Neural progenitor cell (in vitro differentiated cells): ENCODE data around the gene OR52E1. TPM values are rescaled to one million over a fixed set of nuclear protein-coding genes. Genes with fewer than 3 reads are reported as not detected.
"Not testable (repeated sequence)": the region's sequence is repeated elsewhere in the genome, so short reads cannot be mapped to it uniquely, and the experiment has no call there.

Source experiments
- DNase-seq: peaks from one replicate; pipeline ENCODE4 v3.0.0-alpha.2; 2016; ENCODE audit warnings: low spot score
- H2AFZ ChIP-seq: fragments of 200-600 bp; sonication (generic); replicated peaks from 2 replicates; pipeline ENCODE4 v1.6.1; 2016; ENCODE audit warnings: antibody characterized with exemption
- H3F3A ChIP-seq: fragments of 200-600 bp; sonication (generic); 2 replicates; pipeline ENCODE4 v1.6.1; 2016; ENCODE audit warnings: antibody characterized with exemption, low read depth
- H3K27ac ChIP-seq: fragments of 200-600 bp; sonication (generic); 2 replicates; pipeline ENCODE4 v1.5.1; 2016; ENCODE audit warnings: mild to moderate bottlenecking
- H3K27me3 ChIP-seq: fragments of 200-600 bp; sonication (generic); 2 replicates; pipeline ENCODE4 v1.6.1; 2016; ENCODE audit warnings: mild to moderate bottlenecking, moderate library complexity
- H3K36me3 ChIP-seq: fragments of 200-600 bp; sonication (generic); 2 replicates; pipeline ENCODE4 v1.5.1; 2016
- H3K4me1 ChIP-seq: fragments of 200-600 bp; sonication (generic); 2 replicates; pipeline ENCODE4 v1.6.1; 2016; ENCODE audit warnings: mixed run types
- H3K4me2 ChIP-seq: fragments of 200-600 bp; sonication (generic); 2 replicates; pipeline ENCODE4 v1.6.1; 2016
- H3K4me3 ChIP-seq: fragments of 200-600 bp; sonication (generic); 2 replicates; pipeline ENCODE4 v1.5.1; 2016
- H3K79me2 ChIP-seq: fragments of 200-600 bp; sonication (generic); 2 replicates; pipeline ENCODE4 v1.6.1; 2016; ENCODE audit warnings: low read depth
- H3K9ac ChIP-seq: fragments of 200-600 bp; sonication (generic); 2 replicates; pipeline ENCODE4 v1.6.1; 2016
- H3K9me3 ChIP-seq: fragments of 200-600 bp; sonication (generic); 2 replicates; pipeline ENCODE4 v1.5.1; 2016; ENCODE audit warnings: low read depth
- H4K20me1 ChIP-seq: fragments of 200-600 bp; sonication (generic); 2 replicates; pipeline ENCODE4 v1.6.1; 2016; ENCODE audit warnings: low read depth
- H3K27ac Mint-ChIP-seq: 3 replicates; pipeline ENCODE4 v1.8.0; 2021; ENCODE audit warnings: mixed read lengths
- H3K27me3 Mint-ChIP-seq: 2 replicates; pipeline ENCODE4 v1.8.0; 2022; ENCODE audit warnings: low read depth, mild to moderate bottlenecking, inconsistent platforms, moderate library complexity, mixed read lengths; ENCODE audit not compliant: insufficient read depth
- H3K36me3 Mint-ChIP-seq: 3 replicates; pipeline ENCODE4 v1.8.0; 2021; ENCODE audit warnings: mixed read lengths
- H3K4me1 Mint-ChIP-seq: 3 replicates; pipeline ENCODE4 v1.8.0; 2021; ENCODE audit warnings: mixed read lengths
- H3K4me3 Mint-ChIP-seq: 3 replicates; pipeline ENCODE4 v1.8.0; 2021; ENCODE audit warnings: mild to moderate bottlenecking, moderate library complexity, mixed read lengths
- H3K9me3 Mint-ChIP-seq: 3 replicates; pipeline ENCODE4 v1.8.0; 2020; ENCODE audit warnings: mixed read lengths
- EZH2 ChIP-seq: fragments of 200-600 bp; sonication (generic); IDR thresholded peaks from 2 replicates; pipeline ENCODE4 v1.6.1; 2017; ENCODE audit warnings: antibody characterized with exemption, mild to moderate bottlenecking, moderate library complexity
- EZH2phosphoT487 ChIP-seq: fragments of 200-600 bp; sonication (generic); IDR thresholded peaks from 2 replicates; pipeline ENCODE4 v1.6.1; 2017; ENCODE audit warnings: antibody characterized with exemption
- total RNA-seq: library from RNA; depleted of rRNA; stranded (reverse); fragments of >200 nt; gene quantifications from 2 replicates; pipeline ENCODE4 v1.2.3, GENCODE V29; 2015; ENCODE audit warnings: low replicate concordance
- TF ChIP-seq, protein P1 (sequence below): fragments of 200-600 bp; sonication (generic); IDR thresholded peaks from 2 replicates; pipeline ENCODE4 v1.5.1; 2017; ENCODE audit warnings: antibody characterized with exemption, mild to moderate bottlenecking

OR52E1 gene
- total RNA-seq, 1 donor from 2014 or later = not detected

DNA sequence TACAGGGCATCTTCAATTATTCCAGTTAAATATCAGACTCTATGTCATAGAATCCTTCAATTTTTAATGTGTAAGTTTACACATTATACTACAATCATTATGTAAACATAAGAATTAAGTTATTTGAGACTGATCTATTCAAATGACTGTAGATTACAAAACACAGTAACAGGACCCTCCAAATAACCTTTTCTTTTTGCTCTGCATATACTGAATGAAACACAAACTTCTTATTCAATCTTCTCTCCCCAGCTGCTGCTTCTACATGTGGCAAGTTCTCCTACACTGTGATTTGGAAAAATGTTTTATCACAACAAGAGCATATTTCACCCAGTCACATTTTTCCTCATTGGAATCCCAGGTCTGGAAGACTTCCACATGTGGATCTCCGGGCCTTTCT is 23.1 kb upstream of the OR52E1 start, which contains the start of gene OR52J3:
TSS of gene OR52J3 (plus strand) at position 301 of the 400 bp plus-strand sequence. CDS start at position 301, 0 bp downstream.
- no peak within 1 kb of the TSS for H3K9ac ChIP-seq
- H3K36me3 ChIP-seq = no peaks in the 10 kb centered on the region
- no peaks in the 10 kb centered on the region for H3K4me1 ChIP-seq
- no peaks in the 10 kb centered on the region for H3K79me2 ChIP-seq
- H2AFZ ChIP-seq = no peak within 1 kb of the TSS
- Mint-ChIP-seq H3K36me3 (no peaks in the 10 kb centered on the region), H3K4me3 (no peak within 1 kb of the TSS), H3K27ac (no peak within 1 kb of the TSS), H3K9me3 (no peaks in the 10 kb centered on the region), H3K4me1 (peaks cover 7% of the 10 kb centered on the region), H3K27me3 (no peaks in the 10 kb centered on the region)
- no peak within 1 kb of the TSS for H3K4me2 ChIP-seq
- H3K9me3 ChIP-seq = no peaks in the 10 kb centered on the region
- H3K27me3 ChIP-seq = no peaks in the 10 kb centered on the region
- H3F3A ChIP-seq = no peaks in the 10 kb centered on the region
- no peak for DNase-seq
- no peaks in the 10 kb centered on the region for H4K20me1 ChIP-seq
- no peak within 1 kb of the TSS for H3K4me3 ChIP-seq
- no peak for TF ChIP-seq EZH2
- TF ChIP-seq EZH2phosphoT487 = no peak
- TF ChIP-seq, protein P1, sequence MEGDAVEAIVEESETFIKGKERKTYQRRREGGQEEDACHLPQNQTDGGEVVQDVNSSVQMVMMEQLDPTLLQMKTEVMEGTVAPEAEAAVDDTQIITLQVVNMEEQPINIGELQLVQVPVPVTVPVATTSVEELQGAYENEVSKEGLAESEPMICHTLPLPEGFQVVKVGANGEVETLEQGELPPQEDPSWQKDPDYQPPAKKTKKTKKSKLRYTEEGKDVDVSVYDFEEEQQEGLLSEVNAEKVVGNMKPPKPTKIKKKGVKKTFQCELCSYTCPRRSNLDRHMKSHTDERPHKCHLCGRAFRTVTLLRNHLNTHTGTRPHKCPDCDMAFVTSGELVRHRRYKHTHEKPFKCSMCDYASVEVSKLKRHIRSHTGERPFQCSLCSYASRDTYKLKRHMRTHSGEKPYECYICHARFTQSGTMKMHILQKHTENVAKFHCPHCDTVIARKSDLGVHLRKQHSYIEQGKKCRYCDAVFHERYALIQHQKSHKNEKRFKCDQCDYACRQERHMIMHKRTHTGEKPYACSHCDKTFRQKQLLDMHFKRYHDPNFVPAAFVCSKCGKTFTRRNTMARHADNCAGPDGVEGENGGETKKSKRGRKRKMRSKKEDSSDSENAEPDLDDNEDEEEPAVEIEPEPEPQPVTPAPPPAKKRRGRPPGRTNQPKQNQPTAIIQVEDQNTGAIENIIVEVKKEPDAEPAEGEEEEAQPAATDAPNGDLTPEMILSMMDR = no peak
- H3K27ac ChIP-seq = no peak within 1 kb of the TSS

DNA sequence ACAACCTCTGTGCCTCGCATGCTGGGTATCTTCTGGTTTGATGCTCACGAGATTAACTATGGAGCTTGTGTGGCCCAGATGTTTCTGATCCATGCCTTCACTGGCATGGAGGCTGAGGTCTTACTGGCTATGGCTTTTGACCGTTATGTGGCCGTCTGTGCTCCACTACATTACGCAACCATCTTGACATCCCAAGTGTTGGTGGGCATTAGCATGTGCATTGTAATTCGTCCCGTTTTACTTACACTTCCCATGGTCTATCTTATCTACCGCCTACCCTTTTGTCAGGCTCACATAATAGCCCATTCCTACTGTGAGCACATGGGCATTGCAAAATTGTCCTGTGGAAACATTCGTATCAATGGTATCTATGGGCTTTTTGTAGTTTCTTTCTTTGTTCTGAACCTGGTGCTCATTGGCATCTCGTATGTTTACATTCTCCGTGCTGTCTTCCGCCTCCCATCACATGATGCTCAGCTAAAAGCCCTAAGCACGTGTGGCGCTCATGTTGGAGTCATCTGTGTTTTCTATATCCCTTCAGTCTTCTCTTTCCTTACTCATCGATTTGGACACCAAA is 22.5 kb upstream of the OR52E1 start:
- no peak overlapping the region for H3K4me3 ChIP-seq
- no peaks in the 10 kb centered on the region for H4K20me1 ChIP-seq
- H3F3A ChIP-seq = no peaks in the 10 kb centered on the region
- peaks cover 7% of the 10 kb centered on the region for H3K4me1 Mint-ChIP-seq
- H3K27ac Mint-ChIP-seq = no peak overlapping the region
- H3K9ac ChIP-seq = no peak overlapping the region
- H3K36me3 Mint-ChIP-seq = no peaks in the 10 kb centered on the region
- H3K27me3 ChIP-seq = no peaks in the 10 kb centered on the region
- no peak overlapping the region for H2AFZ ChIP-seq
- TF ChIP-seq EZH2 (no peak), EZH2phosphoT487 (no peak)
- TF ChIP-seq, protein P1 = no peak
- no peaks in the 10 kb centered on the region for H3K36me3 ChIP-seq
- H3K4me3 Mint-ChIP-seq = no peak overlapping the region
- H3K4me1 ChIP-seq = no peaks in the 10 kb centered on the region
- H3K4me2 ChIP-seq = no peak overlapping the region
- DNase-seq = no peak
- no peaks in the 10 kb centered on the region for H3K9me3 ChIP-seq
- H3K79me2 ChIP-seq = no peaks in the 10 kb centered on the region
- no peak overlapping the region for H3K27ac ChIP-seq
- H3K27me3 Mint-ChIP-seq = no peaks in the 10 kb centered on the region
- no peaks in the 10 kb centered on the region for H3K9me3 Mint-ChIP-seq

DNA sequence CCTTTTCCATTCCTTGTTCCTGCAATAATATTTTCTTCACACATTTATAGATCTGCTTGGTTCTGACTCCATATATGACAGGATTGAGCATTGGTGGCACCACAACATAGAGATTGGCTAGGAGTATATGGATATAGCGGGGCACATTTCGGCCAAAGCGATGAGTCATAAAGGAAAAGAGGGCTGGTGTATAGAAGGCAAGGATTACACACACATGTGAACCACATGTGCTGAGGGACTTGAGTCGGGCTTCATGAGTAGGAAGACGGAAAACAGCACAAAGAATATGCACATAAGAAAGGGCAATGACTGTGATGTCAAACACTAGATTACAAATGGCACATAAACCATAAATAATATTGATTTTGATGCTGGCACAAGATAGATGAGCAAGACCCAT is 10.7 kb upstream of the OR52E1 start:
- H3K4me1 ChIP-seq, H3K27me3 ChIP-seq, H3K36me3 Mint-ChIP-seq, H3K79me2 ChIP-seq, H3K4me2 ChIP-seq, H2AFZ ChIP-seq, H3K4me1 Mint-ChIP-seq, H3K9me3 ChIP-seq, H3K27me3 Mint-ChIP-seq, H3K9me3 Mint-ChIP-seq, H3K4me3 ChIP-seq, H4K20me1 ChIP-seq, H3F3A ChIP-seq, DNase-seq, H3K27ac Mint-ChIP-seq, H3K9ac ChIP-seq, H3K36me3 ChIP-seq, H3K4me3 Mint-ChIP-seq, H3K27ac ChIP-seq: not testable (repeated sequence)

DNA sequence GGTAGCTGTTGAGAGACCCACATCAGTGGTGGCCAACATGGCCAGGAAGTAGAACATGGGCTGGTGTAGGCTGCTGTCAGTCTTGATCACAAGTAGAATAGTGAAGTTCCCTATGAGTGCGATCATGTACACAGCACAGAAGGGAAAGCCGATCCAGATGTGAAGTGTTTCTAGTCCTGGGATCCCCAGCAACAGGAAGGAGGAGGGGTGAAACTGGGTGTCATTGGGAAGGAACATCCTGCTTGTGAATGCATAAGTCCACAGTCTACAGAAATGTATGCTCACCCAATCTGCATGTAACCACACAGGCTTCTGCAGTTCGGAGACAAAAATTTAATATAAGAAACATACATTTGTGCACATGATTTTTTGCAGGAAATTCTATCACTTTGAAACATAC is 10.0 kb upstream of the OR52E1 start, which contains the start of gene OR52E2:
TSS of gene OR52E2 (minus strand) at position 237 of the 400 bp plus-strand sequence. CDS start at position 237, 0 bp downstream.
- Histone ChIP-seq H3K27me3 (no peaks in the 10 kb centered on the region), H3K4me2 (no peak within 1 kb of the TSS), H3K79me2 (no peaks in the 10 kb centered on the region), H3K27ac (no peak within 1 kb of the TSS), H3K36me3 (no peaks in the 10 kb centered on the region), H2AFZ (no peak within 1 kb of the TSS), H3K9me3 (no peaks in the 10 kb centered on the region), H3K9ac (no peak within 1 kb of the TSS), H3F3A (no peaks in the 10 kb centered on the region), H4K20me1 (no peaks in the 10 kb centered on the region), H3K4me1 (no peaks in the 10 kb centered on the region), H3K4me3 (no peak within 1 kb of the TSS)
- no peaks in the 10 kb centered on the region for H3K9me3 Mint-ChIP-seq
- H3K36me3 Mint-ChIP-seq = no peaks in the 10 kb centered on the region
- no peak for TF ChIP-seq EZH2phosphoT487
- no peak for TF ChIP-seq EZH2
- TF ChIP-seq, protein P1 = no peak
- H3K27ac Mint-ChIP-seq = no peak within 1 kb of the TSS
- DNase-seq = no peak
- no peaks in the 10 kb centered on the region for H3K27me3 Mint-ChIP-seq
- no peak within 1 kb of the TSS for H3K4me3 Mint-ChIP-seq
- H3K4me1 Mint-ChIP-seq = no peaks in the 10 kb centered on the region
